Lower leg skin (tissue), 4 donors: ENCODE data around the gene SAXO1. TPM values are rescaled to one million over a fixed set of nuclear protein-coding genes. Genes with fewer than 3 reads are reported as not detected.

ENCODE experiments used
- DNase-seq, 2 donors: peaks; one replicate each; pipeline ENCODE4 v3.0.0-alpha.2; 2019; ENCODE audit warnings: low spot score in 2 of 2
- H3K4me3 ChIP-seq: fragments of 200-600 bp; sonication (generic); 2 replicates; pipeline ENCODE4 v1.5.1; 2017; ENCODE audit warnings: mild to moderate bottlenecking, low read depth; ENCODE audit not compliant: poor library complexity, severe bottlenecking
- CTCF ChIP-seq, 3 donors: fragments of 450-650 bp; IDR thresholded peaks; one replicate each; pipeline ENCODE4 v1.5.1; 2016; ENCODE audit warnings: antibody characterized with exemption in 3 of 3, mild to moderate bottlenecking in 3 of 3, moderate library complexity in 2 of 3
- POLR2A ChIP-seq, 2 donors: fragments of 450-650 bp; IDR thresholded peaks; one replicate each; pipeline ENCODE4 v1.6.1; 2016 to 2017; ENCODE audit warnings: antibody characterized with exemption in 2 of 2, mild to moderate bottlenecking in 1 of 2, moderate library complexity in 1 of 2
- WGBS, 2 donors: methylation state at CpG; one replicate each; pipeline ENCODE4 v1.1.5; 2018; 5-methylcytosine and 5-hydroxymethylcytosine counted together
- intact Hi-C: fragments of 100-400 bp; cut with DNase I; formaldehyde crosslinking; loops from one replicate; pipeline ENCODE4 v1.15.0; 2023; ENCODE audit warnings: low total_unique reads
- total RNA-seq, 4 donors: library from RNA; depleted of rRNA; stranded (reverse); fragments of >200 nt; gene quantifications; one replicate each; pipeline ENCODE4 v1.1.0, GENCODE V29; 2016

Gene SAXO1
- total RNA-seq, 4 donors from 2014 or later: 0.30 to 1.1 (median 0.56) TPM; not detected in 1

GRCh38 chr9:19020886-19021455 is 12.0 kb downstream of the SAXO1 start:
- intact Hi-C loops: no loop called here
- no peak for DNase-seq
- TF ChIP-seq POLR2A (IDR thresholded peaks at IDR 0.05): no peak
- no peak for TF ChIP-seq CTCF (IDR thresholded peaks at IDR 0.05)
- H3K4me3 ChIP-seq: no peak overlapping the region
- 78 to 81% methylated on average over 3 of the region's 3 CpGs for WGBS, 2 donors

- WGBS, 2 donors: 57% methylated on average over 4 of the region's 4 CpGs
- no peak for DNase-seq
- TF ChIP-seq CTCF (IDR thresholded peaks at IDR 0.05) (no peak), POLR2A (IDR thresholded peaks at IDR 0.05) (no peak)
- intact Hi-C loops: no loop called here
- no peak overlapping the region for H3K4me3 ChIP-seq
Measured at GRCh38 chr9:19018201-19018600, 14.8 kb downstream of the SAXO1 start.

GRCh38 chr9:19009391-19009965 is 23.5 kb downstream of the SAXO1 start:
- intact Hi-C loops: no loop called here
- TF ChIP-seq CTCF (IDR thresholded peaks at IDR 0.05) (no peak), POLR2A (IDR thresholded peaks at IDR 0.05) (no peak)
- DNase-seq: no peak
- no peak overlapping the region for H3K4me3 ChIP-seq
- 87 to 89% methylated on average over 5 of the region's 5 CpGs for WGBS, 2 donors

GRCh38 chr9:19000133-19000532 is 32.9 kb downstream of the SAXO1 start:
- H3K4me3 ChIP-seq: no peak overlapping the region
- no peak for DNase-seq
- intact Hi-C loops: no loop called here
- TF ChIP-seq CTCF (IDR thresholded peaks at IDR 0.05): no peak
- TF ChIP-seq POLR2A (IDR thresholded peaks at IDR 0.05): no peak
- WGBS, 2 donors: 89 to 93% methylated on average over 10 to 15 of the region's 16 CpGs

- H3K4me3 ChIP-seq: no peak overlapping the region
- no peak for DNase-seq
- TF ChIP-seq CTCF (IDR thresholded peaks at IDR 0.05): no peak
- TF ChIP-seq POLR2A (IDR thresholded peaks at IDR 0.05): no peak
- 84 to 90% methylated on average over 17 to 27 of the region's 28 CpGs for WGBS, 2 donors
- intact Hi-C loops: no loop called here
Measured at GRCh38 chr9:18999173-18999785, 33.7 kb downstream of the SAXO1 start.
